AG04450 (cell line): ENCODE data around the gene FAM135A. TPM values are rescaled to one million over a fixed set of nuclear protein-coding genes. Genes with fewer than 3 reads are reported as not detected.
"Not testable (repeated sequence)": the region's sequence is repeated elsewhere in the genome, so short reads cannot be mapped to it uniquely, and the experiment has no call there.

ENCODE experiments used
- CTCF ChIA-PET: fragments of 300-600, 350-600 bp; formaldehyde crosslinking; extraction: SDS; loops from one replicate; lab custom pipeline; 2022; ENCODE audit warnings: antibody characterized with exemption, inconsistent platforms; lab: Charles Lee
- POLR2A ChIA-PET: fragments of 350-600 bp; formaldehyde crosslinking; extraction: SDS; loops from one replicate; lab custom pipeline; 2021; ENCODE audit warnings: antibody characterized with exemption, inconsistent platforms; lab: Yijun Ruan, JAX
- DNase-seq: peaks from one replicate; pipeline ENCODE4 v3.0.0-alpha.2; 2011; ENCODE audit warnings: low read depth, low spot score
- H3K27ac ChIP-seq: one replicate; pipeline ENCODE4 v1.5.1; 2012; ENCODE audit warnings: low read depth, low read length, control low read depth
- H3K27me3 ChIP-seq: one replicate; pipeline ENCODE4 v1.6.0; 2012; ENCODE audit warnings: low read length; ENCODE audit not compliant: control insufficient read depth, insufficient read depth
- H3K4me3 ChIP-seq: 2 replicates; pipeline ENCODE4 v1.5.1; 2011; ENCODE audit warnings: mild to moderate bottlenecking, low read depth, low read length, control low read depth
- H3K9me3 ChIP-seq: 2 replicates; pipeline ENCODE4 v1.5.1; 2012; ENCODE audit warnings: low read length; ENCODE audit not compliant: control insufficient read depth, insufficient read depth
- polyA plus RNA-seq: library from polyadenylated mRNA; depleted of rRNA; stranded (reverse); fragments of >200 nt; gene quantifications from 2 replicates; pipeline ENCODE4 v1.2.3, GENCODE V29; 2011
- TF ChIP-seq, protein P1 (sequence below): IDR thresholded peaks from 2 replicates; pipeline ENCODE4 v1.5.1; 2011; ENCODE audit warnings: low read depth, low read length, control low read depth, inconsistent platforms

Gene FAM135A
- polyA plus RNA-seq, 1 experiment = 9.8 TPM

DNA sequence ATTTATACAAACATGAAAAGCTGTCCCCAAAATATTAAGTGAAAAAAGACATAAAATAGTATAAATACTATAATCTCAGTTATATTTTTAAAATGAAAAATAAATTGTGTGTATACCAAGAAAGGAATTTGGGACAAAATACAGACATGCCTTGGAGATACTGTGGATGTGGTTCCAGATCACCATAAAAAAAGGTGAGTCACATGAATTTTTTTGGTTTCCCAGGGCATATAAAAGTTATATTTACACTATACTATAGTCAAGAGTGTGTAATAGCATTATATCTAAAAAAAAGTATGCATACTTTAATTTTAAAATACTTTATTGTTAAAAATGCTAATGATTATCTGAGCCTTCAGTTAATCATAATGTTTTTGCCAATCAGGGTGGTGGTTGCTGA, 136.0 kb downstream of the FAM135A start:
- no peaks in the 10 kb centered on the region for H3K27me3 ChIP-seq
- H3K4me3 ChIP-seq = no peak overlapping the region
- ChIA-PET POLR2A (no interaction called here), CTCF (interaction anchor here (0.8 to 4.7 kb wide), 3 partner anchors 30 to 328 kb away, joined by 3 to 24 read pairs (median 4); no protein-coding TSS in a partner anchor)
- no peak for DNase-seq
- TF ChIP-seq, protein P1, sequence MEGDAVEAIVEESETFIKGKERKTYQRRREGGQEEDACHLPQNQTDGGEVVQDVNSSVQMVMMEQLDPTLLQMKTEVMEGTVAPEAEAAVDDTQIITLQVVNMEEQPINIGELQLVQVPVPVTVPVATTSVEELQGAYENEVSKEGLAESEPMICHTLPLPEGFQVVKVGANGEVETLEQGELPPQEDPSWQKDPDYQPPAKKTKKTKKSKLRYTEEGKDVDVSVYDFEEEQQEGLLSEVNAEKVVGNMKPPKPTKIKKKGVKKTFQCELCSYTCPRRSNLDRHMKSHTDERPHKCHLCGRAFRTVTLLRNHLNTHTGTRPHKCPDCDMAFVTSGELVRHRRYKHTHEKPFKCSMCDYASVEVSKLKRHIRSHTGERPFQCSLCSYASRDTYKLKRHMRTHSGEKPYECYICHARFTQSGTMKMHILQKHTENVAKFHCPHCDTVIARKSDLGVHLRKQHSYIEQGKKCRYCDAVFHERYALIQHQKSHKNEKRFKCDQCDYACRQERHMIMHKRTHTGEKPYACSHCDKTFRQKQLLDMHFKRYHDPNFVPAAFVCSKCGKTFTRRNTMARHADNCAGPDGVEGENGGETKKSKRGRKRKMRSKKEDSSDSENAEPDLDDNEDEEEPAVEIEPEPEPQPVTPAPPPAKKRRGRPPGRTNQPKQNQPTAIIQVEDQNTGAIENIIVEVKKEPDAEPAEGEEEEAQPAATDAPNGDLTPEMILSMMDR = no peak
- no peaks in the 10 kb centered on the region for H3K9me3 ChIP-seq
- H3K27ac ChIP-seq = no peak overlapping the region

GRCh38 chr6:70551566-70551965, 138.3 kb downstream of the FAM135A start:
- no peaks in the 10 kb centered on the region for H3K9me3 ChIP-seq
- ChIA-PET CTCF (no interaction called here), POLR2A (no interaction called here)
- no peak overlapping the region for H3K27ac ChIP-seq
- TF ChIP-seq, protein P1 = no peak
- DNase-seq = no peak
- no peaks in the 10 kb centered on the region for H3K27me3 ChIP-seq
- no peak overlapping the region for H3K4me3 ChIP-seq

DNA sequence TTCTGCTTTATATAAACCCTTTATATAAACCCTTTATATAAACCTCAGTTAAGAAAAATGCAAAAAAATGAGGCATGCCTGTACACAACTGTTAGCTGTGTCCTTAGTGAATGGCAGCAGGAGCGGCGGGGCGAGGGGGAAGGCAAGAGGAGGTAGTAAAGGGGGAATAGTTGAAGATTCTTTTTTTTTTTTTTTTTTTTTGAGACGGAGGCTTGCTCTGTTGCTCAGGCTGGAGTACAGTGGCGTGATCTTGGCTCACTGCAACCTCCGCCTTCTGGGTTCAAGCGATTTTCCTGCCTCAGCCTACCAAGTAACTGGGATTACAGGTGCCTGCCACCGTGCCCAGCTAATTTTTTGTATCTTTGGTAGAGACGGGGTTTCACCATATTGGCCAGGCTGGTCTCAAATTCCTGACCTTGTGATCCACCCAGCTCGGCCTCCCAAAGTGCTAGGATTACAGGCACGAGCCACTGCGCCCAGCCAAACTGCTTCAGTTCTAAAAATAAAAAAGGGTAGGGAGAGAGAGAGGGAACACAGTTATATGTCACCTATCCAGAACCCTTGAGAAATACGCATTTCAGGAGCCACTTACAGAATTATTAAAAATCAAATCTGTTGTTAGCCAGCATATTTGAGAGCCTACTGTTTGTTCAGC, 139.1 kb downstream of the FAM135A start:
- DNase-seq, CTCF ChIA-PET, POLR2A ChIA-PET: not testable (repeated sequence)

GRCh38 chr6:70552974-70553373, 139.7 kb downstream of the FAM135A start:
- ChIA-PET POLR2A (no interaction called here), CTCF (no interaction called here)
- TF ChIP-seq, protein P1 = no peak
- DNase-seq = no peak
- Histone ChIP-seq H3K4me3 (no peak overlapping the region), H3K9me3 (no peaks in the 10 kb centered on the region), H3K27me3 (no peaks in the 10 kb centered on the region), H3K27ac (no peak overlapping the region)

More for the DNA sequence above, 139.1 kb downstream of the FAM135A start:
- not testable (repeated sequence) for H3K27me3 ChIP-seq, H3K9me3 ChIP-seq, H3K4me3 ChIP-seq, H3K27ac ChIP-seq

DNA sequence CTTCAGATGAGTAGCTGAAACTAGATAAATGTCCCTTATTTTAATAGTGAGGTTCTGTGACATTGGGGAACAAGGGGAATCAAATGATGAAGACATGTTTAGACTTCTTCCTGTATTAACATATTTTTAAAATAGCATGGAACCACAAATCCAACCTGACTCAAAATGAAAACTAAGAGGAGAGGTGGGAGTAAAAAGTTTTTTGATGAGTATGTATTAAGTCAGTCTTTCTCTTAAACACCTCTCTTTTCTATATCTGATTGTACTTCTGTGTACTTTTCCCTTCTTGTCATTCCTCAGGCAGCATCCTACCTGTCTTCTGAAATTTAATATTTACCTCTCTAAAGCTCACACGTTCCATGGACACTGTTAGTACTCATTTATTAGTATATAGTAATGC, 144.7 kb downstream of the FAM135A start:
- Histone ChIP-seq H3K4me3 (no peak overlapping the region), H3K9me3 (no peaks in the 10 kb centered on the region), H3K27me3 (no peaks in the 10 kb centered on the region), H3K27ac (no peak overlapping the region)
- ChIA-PET CTCF (interaction anchor here (0.6 to 1.6 kb wide), 3 partner anchors 9 to 189 kb away, joined by 3 read pairs; partner anchors contain the start of gene SDHAF4), POLR2A (no interaction called here)
- no peak for DNase-seq
- TF ChIP-seq, protein P1 = no peak

DNA sequence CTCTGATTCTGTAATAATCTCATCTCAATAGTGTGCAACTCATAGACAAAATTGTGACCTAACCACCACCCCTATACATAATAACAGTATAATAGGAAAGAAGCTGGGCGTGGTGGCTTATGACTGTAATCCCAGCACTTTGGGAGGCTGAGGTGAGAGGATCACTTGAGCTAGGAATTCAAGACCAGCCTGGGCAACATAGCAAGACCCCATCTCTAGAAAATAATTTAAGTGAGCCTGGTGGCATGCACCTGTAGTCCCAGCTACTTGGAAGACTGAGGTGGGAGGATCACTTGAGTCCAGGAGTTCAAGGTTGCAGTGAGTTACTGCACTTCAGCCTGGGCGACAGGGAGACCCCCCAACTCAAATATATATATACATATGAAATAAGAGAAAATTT, 149.1 kb downstream of the FAM135A start:
- H3K27ac ChIP-seq, CTCF ChIA-PET, POLR2A ChIA-PET, H3K27me3 ChIP-seq, H3K9me3 ChIP-seq, H3K4me3 ChIP-seq, DNase-seq: not testable (repeated sequence)
